HL-60 (cell line): Measurements from ENCODE around the gene HERC2.
"Not testable (repeated sequence)": the region's sequence is repeated elsewhere in the genome, so short reads cannot be mapped to it uniquely, and the experiment has no call there.

Source experiments
- GABPA ChIP-seq: IDR thresholded peaks from 2 replicates; pipeline ENCODE4 v1.6.1; 2012; ENCODE audit warnings: low read depth
- POLR2AphosphoS5 ChIP-seq: IDR thresholded peaks from 2 replicates; pipeline ENCODE4 v1.6.1; 2012; ENCODE audit warnings: low read depth
- SPI1 ChIP-seq: IDR thresholded peaks from 2 replicates; pipeline ENCODE4 v1.6.1; 2012; ENCODE audit warnings: low read depth, mild to moderate bottlenecking, borderline replicate concordance
- TF ChIP-seq, protein P1 (sequence below): IDR thresholded peaks from one replicate; pipeline ENCODE4 v1.5.1; 2011; ENCODE audit warnings: low read length, control low read depth, inconsistent platforms; ENCODE audit not compliant: insufficient read depth
- TF ChIP-seq, protein P2 (sequence below): IDR thresholded peaks from 2 replicates; pipeline ENCODE4 v1.6.1; 2012; ENCODE audit warnings: low read depth; ENCODE audit not compliant: insufficient replicate concordance

DNA sequence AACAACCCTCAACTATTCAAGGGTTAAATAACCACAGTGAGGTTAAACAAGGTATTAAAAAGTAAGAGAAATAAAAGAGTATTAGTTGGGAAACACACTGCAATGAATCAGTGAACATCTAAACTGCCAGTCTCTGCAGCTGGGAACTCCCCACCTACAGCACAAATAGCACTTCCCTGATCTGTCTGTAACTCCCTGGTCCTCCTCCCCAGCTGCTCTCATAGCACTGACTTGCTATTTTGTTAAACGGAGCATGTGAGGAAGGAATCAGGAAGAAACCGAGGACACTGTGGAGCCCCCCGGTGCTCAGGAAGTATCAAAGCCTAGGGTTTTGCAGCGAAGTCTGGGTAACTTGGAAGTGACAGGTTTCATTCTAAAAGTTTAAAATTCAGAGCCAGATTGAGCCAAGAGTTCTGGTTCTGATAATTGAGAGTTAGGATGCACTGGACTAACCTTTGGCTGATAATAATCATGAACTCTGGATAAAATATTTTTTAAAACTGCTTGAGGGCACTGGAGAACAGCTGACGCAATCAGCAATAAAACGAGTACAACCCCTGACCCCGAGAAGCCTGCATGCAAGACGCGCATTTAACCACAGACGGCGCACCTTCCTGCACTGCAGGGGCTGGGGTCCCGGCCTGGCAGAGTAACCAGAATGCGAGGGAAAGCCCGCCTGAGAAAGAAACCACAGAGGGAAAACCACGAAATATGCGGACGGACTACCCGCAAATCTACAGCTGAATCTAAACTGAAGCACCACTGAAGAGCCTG is 118.7 kb downstream of the HERC2 start:
- TF ChIP-seq POLR2AphosphoS5, GABPA, SPI1: not testable (repeated sequence)
- TF ChIP-seq, protein P1, sequence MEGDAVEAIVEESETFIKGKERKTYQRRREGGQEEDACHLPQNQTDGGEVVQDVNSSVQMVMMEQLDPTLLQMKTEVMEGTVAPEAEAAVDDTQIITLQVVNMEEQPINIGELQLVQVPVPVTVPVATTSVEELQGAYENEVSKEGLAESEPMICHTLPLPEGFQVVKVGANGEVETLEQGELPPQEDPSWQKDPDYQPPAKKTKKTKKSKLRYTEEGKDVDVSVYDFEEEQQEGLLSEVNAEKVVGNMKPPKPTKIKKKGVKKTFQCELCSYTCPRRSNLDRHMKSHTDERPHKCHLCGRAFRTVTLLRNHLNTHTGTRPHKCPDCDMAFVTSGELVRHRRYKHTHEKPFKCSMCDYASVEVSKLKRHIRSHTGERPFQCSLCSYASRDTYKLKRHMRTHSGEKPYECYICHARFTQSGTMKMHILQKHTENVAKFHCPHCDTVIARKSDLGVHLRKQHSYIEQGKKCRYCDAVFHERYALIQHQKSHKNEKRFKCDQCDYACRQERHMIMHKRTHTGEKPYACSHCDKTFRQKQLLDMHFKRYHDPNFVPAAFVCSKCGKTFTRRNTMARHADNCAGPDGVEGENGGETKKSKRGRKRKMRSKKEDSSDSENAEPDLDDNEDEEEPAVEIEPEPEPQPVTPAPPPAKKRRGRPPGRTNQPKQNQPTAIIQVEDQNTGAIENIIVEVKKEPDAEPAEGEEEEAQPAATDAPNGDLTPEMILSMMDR: not testable (repeated sequence)
- TF ChIP-seq, protein P2, sequence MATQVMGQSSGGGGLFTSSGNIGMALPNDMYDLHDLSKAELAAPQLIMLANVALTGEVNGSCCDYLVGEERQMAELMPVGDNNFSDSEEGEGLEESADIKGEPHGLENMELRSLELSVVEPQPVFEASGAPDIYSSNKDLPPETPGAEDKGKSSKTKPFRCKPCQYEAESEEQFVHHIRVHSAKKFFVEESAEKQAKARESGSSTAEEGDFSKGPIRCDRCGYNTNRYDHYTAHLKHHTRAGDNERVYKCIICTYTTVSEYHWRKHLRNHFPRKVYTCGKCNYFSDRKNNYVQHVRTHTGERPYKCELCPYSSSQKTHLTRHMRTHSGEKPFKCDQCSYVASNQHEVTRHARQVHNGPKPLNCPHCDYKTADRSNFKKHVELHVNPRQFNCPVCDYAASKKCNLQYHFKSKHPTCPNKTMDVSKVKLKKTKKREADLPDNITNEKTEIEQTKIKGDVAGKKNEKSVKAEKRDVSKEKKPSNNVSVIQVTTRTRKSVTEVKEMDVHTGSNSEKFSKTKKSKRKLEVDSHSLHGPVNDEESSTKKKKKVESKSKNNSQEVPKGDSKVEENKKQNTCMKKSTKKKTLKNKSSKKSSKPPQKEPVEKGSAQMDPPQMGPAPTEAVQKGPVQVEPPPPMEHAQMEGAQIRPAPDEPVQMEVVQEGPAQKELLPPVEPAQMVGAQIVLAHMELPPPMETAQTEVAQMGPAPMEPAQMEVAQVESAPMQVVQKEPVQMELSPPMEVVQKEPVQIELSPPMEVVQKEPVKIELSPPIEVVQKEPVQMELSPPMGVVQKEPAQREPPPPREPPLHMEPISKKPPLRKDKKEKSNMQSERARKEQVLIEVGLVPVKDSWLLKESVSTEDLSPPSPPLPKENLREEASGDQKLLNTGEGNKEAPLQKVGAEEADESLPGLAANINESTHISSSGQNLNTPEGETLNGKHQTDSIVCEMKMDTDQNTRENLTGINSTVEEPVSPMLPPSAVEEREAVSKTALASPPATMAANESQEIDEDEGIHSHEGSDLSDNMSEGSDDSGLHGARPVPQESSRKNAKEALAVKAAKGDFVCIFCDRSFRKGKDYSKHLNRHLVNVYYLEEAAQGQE: not testable (repeated sequence)
